ENCODE data around the gene COL24A1.
"Not testable (repeated sequence)": the region's sequence is repeated elsewhere in the genome, so short reads cannot be mapped to it uniquely, and the experiment has no call there.

COL24A1 gene

GRCh38 chr1:86114236-86114635 lies 42.3 kb downstream of the COL24A1 start:
- no peak overlapping the region for H3K27ac ChIP-seq
- no peak overlapping the region for H3K4me3 ChIP-seq (ENCODE audit: low read depth, low read length)
- H3K4me2 ChIP-seq (ENCODE audit: low read length) = no peak overlapping the region
- no peaks in the 10 kb centered on the region for H3K4me1 ChIP-seq
- no peaks in the 10 kb centered on the region for H3K9me3 ChIP-seq (ENCODE audit: control insufficient read depth, low read length)
- no peak overlapping the region for H3K9ac ChIP-seq
- no peaks in the 10 kb centered on the region for H3K79me2 ChIP-seq
- H3K27me3 ChIP-seq (ENCODE audit: control insufficient read depth, insufficient read depth, low read length) = no peaks in the 10 kb centered on the region
- H2AFZ ChIP-seq = no peak overlapping the region
- TF ChIP-seq CTCF (IDR thresholded peaks at IDR 0.05) = no peak
- no peaks in the 10 kb centered on the region for H3K36me3 ChIP-seq (ENCODE audit: control insufficient read depth, insufficient read depth, low read length)

- H3K4me2 ChIP-seq (ENCODE audit: low read length); H2AFZ ChIP-seq; H3K36me3 ChIP-seq (ENCODE audit: control insufficient read depth, insufficient read depth, low read length); H3K27me3 ChIP-seq (ENCODE audit: control insufficient read depth, insufficient read depth, low read length); H3K9me3 ChIP-seq (ENCODE audit: control insufficient read depth, low read length); H3K4me3 ChIP-seq (ENCODE audit: low read depth, low read length); H3K79me2 ChIP-seq; H3K9ac ChIP-seq; H3K4me1 ChIP-seq; H3K27ac ChIP-seq: not testable (repeated sequence)
Observed at GRCh38 chr1:86111590-86111989, 45.0 kb downstream of the COL24A1 start.

- Histone ChIP-seq H3K27me3 (ENCODE audit: control insufficient read depth, insufficient read depth, low read length) (no peaks in the 10 kb centered on the region), H2AFZ (no peak overlapping the region), H3K79me2 (no peaks in the 10 kb centered on the region), H3K36me3 (ENCODE audit: control insufficient read depth, insufficient read depth, low read length) (no peaks in the 10 kb centered on the region), H3K4me2 (ENCODE audit: low read length) (no peak overlapping the region), H3K9me3 (ENCODE audit: control insufficient read depth, low read length) (no peaks in the 10 kb centered on the region), H3K27ac (no peak overlapping the region), H3K9ac (no peak overlapping the region), H3K4me3 (ENCODE audit: low read depth, low read length) (no peak overlapping the region), H3K4me1 (no peaks in the 10 kb centered on the region)
- no peak for TF ChIP-seq CTCF (IDR thresholded peaks at IDR 0.05)
Observed at GRCh38 chr1:86110451-86111129, 46.0 kb downstream of the COL24A1 start.

- no peaks in the 10 kb centered on the region for H3K27me3 ChIP-seq (ENCODE audit: control insufficient read depth, insufficient read depth, low read length)
- no peak overlapping the region for H3K4me3 ChIP-seq (ENCODE audit: low read depth, low read length)
- no peaks in the 10 kb centered on the region for H3K79me2 ChIP-seq
- no peak overlapping the region for H3K27ac ChIP-seq
- H3K4me2 ChIP-seq (ENCODE audit: low read length) = no peak overlapping the region
- H3K9me3 ChIP-seq (ENCODE audit: control insufficient read depth, low read length) = no peaks in the 10 kb centered on the region
- no peak for TF ChIP-seq CTCF (IDR thresholded peaks at IDR 0.05)
- H3K36me3 ChIP-seq (ENCODE audit: control insufficient read depth, insufficient read depth, low read length) = no peaks in the 10 kb centered on the region
- no peaks in the 10 kb centered on the region for H3K4me1 ChIP-seq
- no peak overlapping the region for H2AFZ ChIP-seq
- H3K9ac ChIP-seq = no peak overlapping the region
Observed at GRCh38 chr1:86105533-86105866, 51.1 kb downstream of the COL24A1 start.

- TF ChIP-seq CTCF (IDR thresholded peaks at IDR 0.05) = no peak
- H3K36me3 ChIP-seq (ENCODE audit: control insufficient read depth, insufficient read depth, low read length) = no peaks in the 10 kb centered on the region
- H3K79me2 ChIP-seq = no peaks in the 10 kb centered on the region
- H3K4me1 ChIP-seq = no peaks in the 10 kb centered on the region
- H3K4me3 ChIP-seq (ENCODE audit: low read depth, low read length) = no peak overlapping the region
- no peaks in the 10 kb centered on the region for H3K27me3 ChIP-seq (ENCODE audit: control insufficient read depth, insufficient read depth, low read length)
- no peak overlapping the region for H2AFZ ChIP-seq
- H3K27ac ChIP-seq = no peak overlapping the region
- H3K4me2 ChIP-seq (ENCODE audit: low read length) = no peak overlapping the region
- no peak overlapping the region for H3K9ac ChIP-seq
- H3K9me3 ChIP-seq (ENCODE audit: control insufficient read depth, low read length) = no peaks in the 10 kb centered on the region
Observed at GRCh38 chr1:86104606-86105532, 51.7 kb downstream of the COL24A1 start.
